ENCODE data around the gene FMNL2. TPM values are rescaled to one million over a fixed set of nuclear protein-coding genes. Genes with fewer than 3 reads are reported as not detected.

FMNL2 gene
- total RNA-seq, 3 donors from 2014 or later (not counting 1 experiment from before 2014, with no cell fraction given), result 0.34 to 3.0 (median 0.78) TPM

DNA sequence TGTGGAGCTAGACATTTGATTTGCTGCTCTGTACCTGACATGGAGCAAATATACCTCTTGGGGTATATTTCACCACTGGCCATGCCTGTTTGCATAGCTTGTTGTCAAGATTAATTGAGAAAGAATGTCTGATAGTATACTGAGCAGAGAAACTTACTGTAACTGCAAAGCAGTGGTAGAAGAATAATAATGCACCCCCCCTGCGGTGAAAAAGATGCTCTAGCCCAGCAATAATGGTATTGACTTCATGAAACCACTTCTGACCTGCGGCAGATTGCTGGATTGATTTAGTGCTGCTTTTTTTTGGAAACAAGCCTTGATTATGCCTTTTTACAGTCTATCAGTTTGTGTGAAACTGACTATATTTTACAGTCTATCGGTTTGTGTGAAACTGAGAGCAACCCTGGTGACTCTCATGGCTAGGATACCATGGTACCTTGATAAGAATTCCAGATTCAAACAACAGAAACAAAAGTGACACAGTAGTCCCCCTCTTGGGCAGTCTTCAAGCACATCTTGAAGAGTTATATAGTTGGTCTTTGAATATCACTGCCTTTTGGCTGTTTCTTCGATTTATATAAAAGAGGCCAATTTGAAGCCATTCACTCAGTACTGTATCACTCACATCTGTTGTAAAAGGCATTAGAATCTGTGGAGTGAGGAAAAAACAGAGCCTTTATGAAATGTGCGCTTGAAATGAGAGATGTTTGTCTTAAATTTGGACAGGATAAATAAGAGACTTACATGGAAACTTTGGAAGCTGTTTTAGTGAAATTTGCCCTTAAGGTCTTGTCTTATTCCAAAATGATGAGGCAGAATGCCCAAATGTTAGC is 102.5 kb downstream of the FMNL2 start:
- TF ChIP-seq, protein P1, sequence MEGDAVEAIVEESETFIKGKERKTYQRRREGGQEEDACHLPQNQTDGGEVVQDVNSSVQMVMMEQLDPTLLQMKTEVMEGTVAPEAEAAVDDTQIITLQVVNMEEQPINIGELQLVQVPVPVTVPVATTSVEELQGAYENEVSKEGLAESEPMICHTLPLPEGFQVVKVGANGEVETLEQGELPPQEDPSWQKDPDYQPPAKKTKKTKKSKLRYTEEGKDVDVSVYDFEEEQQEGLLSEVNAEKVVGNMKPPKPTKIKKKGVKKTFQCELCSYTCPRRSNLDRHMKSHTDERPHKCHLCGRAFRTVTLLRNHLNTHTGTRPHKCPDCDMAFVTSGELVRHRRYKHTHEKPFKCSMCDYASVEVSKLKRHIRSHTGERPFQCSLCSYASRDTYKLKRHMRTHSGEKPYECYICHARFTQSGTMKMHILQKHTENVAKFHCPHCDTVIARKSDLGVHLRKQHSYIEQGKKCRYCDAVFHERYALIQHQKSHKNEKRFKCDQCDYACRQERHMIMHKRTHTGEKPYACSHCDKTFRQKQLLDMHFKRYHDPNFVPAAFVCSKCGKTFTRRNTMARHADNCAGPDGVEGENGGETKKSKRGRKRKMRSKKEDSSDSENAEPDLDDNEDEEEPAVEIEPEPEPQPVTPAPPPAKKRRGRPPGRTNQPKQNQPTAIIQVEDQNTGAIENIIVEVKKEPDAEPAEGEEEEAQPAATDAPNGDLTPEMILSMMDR (IDR thresholded peaks at IDR 0.05), result no peak
- WGBS (ENCODE audit: insufficient coverage), result 96% methylated on average over 5 of the region's 5 CpGs
- intact Hi-C loops (cut with micrococcal nuclease), result no loop called here
- Mint-ChIP-seq H3K4me3 (no peak overlapping the region), H3K9me3 (no peaks in the 10 kb centered on the region), H3K4me1 (no peaks in the 10 kb centered on the region), H3K36me3 (no peaks in the 10 kb centered on the region), H3K27me3 (ENCODE audit: low read depth in 2 of 2) (peaks cover 16 to 24% of the 10 kb centered on the region in 2 donors), H3K27ac (no peak overlapping the region)
- Histone ChIP-seq H3K9me3 (ENCODE audit: control insufficient read depth, insufficient read depth, low read length) (no peaks in the 10 kb centered on the region), H3K36me3 (ENCODE audit: control insufficient read depth, insufficient read depth, low read length) (no peaks in the 10 kb centered on the region), H3K27ac (ENCODE audit: low read length) (no peak overlapping the region), H3K4me1 (ENCODE audit: control insufficient read depth, insufficient read depth, low read length) (no peaks in the 10 kb centered on the region), H3K27me3 (ENCODE audit: control insufficient read depth, insufficient read depth, low read length) (no peaks in the 10 kb centered on the region), H3K4me3 (ENCODE audit: low read length) (no peak overlapping the region)
- no peak for ATAC-seq
- DNase-seq, result no peak

DNA sequence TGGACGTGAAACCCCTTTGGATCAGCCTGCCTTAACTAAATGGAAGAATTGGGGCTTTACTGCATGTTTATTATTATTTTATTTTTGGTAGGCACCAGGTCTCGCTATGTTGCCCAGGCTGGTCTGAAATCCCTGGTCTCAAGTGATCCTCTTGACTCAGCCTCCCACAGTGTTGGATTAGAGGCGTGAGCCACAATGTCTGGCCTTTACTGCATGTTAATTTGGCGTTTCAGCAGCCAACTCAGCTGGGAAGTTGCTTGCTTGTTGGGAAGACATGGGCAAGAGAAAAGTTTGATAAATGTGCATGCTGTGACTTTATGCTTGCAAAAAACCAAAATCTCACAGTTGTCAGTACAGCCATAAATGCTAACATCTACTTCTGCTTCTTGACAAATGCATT is 105.1 kb downstream of the FMNL2 start:
- no peak for DNase-seq
- H3K36me3 Mint-ChIP-seq, result no peaks in the 10 kb centered on the region
- WGBS (ENCODE audit: insufficient coverage), result 76% methylated on average over 4 of the region's 4 CpGs

DNA sequence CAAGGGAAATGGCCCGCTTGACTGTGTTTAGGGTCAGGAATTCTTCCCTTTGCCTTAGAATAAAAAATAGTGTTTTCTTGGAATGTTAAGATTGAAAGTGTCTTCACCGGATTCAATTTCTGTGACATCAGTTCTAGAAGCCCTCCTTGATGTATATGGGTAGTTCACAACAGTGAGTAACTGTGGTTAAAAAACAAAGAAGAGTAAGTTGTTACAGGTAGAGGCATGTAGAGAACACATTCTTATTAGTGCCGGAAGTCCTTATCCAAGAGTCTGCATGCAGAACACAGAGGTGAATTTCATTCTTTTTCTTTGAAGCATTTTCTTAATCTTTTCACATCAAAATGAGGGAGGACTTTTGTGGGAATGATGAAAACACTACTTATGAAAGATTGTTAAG is 105.5 kb downstream of the FMNL2 start:
- no peak overlapping the region for H3K4me3 Mint-ChIP-seq

More for the DNA sequence above, 105.1 kb downstream of the FMNL2 start:
- Histone ChIP-seq H3K27me3 (ENCODE audit: control insufficient read depth, insufficient read depth, low read length) (no peaks in the 10 kb centered on the region), H3K27ac (ENCODE audit: low read length) (no peak overlapping the region), H3K9me3 (ENCODE audit: control insufficient read depth, insufficient read depth, low read length) (no peaks in the 10 kb centered on the region), H3K4me3 (ENCODE audit: low read length) (no peak overlapping the region), H3K36me3 (ENCODE audit: control insufficient read depth, insufficient read depth, low read length) (no peaks in the 10 kb centered on the region), H3K4me1 (ENCODE audit: control insufficient read depth, insufficient read depth, low read length) (no peaks in the 10 kb centered on the region)
- peaks cover 24 to 31% of the 10 kb centered on the region in 2 donors for H3K27me3 Mint-ChIP-seq (ENCODE audit: low read depth in 2 of 2)
- H3K4me3 Mint-ChIP-seq, result no peak overlapping the region
- no peak overlapping the region for H3K27ac Mint-ChIP-seq
- intact Hi-C loops (cut with micrococcal nuclease), result no loop called here
- TF ChIP-seq, protein P1 (IDR thresholded peaks at IDR 0.05), result no peak
- H3K9me3 Mint-ChIP-seq, result no peaks in the 10 kb centered on the region
- no peak for ATAC-seq
- no peaks in the 10 kb centered on the region for H3K4me1 Mint-ChIP-seq

More for the DNA sequence above, 105.5 kb downstream of the FMNL2 start:
- Histone ChIP-seq H3K27me3 (ENCODE audit: control insufficient read depth, insufficient read depth, low read length) (no peaks in the 10 kb centered on the region), H3K27ac (ENCODE audit: low read length) (no peak overlapping the region), H3K9me3 (ENCODE audit: control insufficient read depth, insufficient read depth, low read length) (no peaks in the 10 kb centered on the region), H3K36me3 (ENCODE audit: control insufficient read depth, insufficient read depth, low read length) (no peaks in the 10 kb centered on the region), H3K4me3 (ENCODE audit: low read length) (no peak overlapping the region), H3K4me1 (ENCODE audit: control insufficient read depth, insufficient read depth, low read length) (no peaks in the 10 kb centered on the region)
- Mint-ChIP-seq H3K27me3 (ENCODE audit: low read depth in 2 of 2) (peaks cover 24 to 31% of the 10 kb centered on the region in 2 donors), H3K27ac (no peak overlapping the region), H3K9me3 (no peaks in the 10 kb centered on the region), H3K36me3 (no peaks in the 10 kb centered on the region), H3K4me1 (no peaks in the 10 kb centered on the region)
- TF ChIP-seq, protein P1 (IDR thresholded peaks at IDR 0.05), result no peak
- intact Hi-C loops (cut with micrococcal nuclease), result no loop called here
- no peak for DNase-seq
- WGBS (ENCODE audit: insufficient coverage), result 94% methylated on average over 3 of the region's 3 CpGs
- no peak for ATAC-seq

Measured in natural killer cell (primary cell).